AG04450 (cell line): ENCODE results near the gene RNASEL. TPM values are rescaled to one million over a fixed set of nuclear protein-coding genes. Genes with fewer than 3 reads are reported as not detected.
"Not testable (repeated sequence)": the region's sequence is repeated elsewhere in the genome, so short reads cannot be mapped to it uniquely, and the experiment has no call there.

Experiments
- CTCF ChIA-PET: fragments of 300-600, 350-600 bp; formaldehyde crosslinking; extraction: SDS; loops from one replicate; lab custom pipeline; 2022; ENCODE audit warnings: antibody characterized with exemption, inconsistent platforms; lab: Charles Lee
- POLR2A ChIA-PET: fragments of 350-600 bp; formaldehyde crosslinking; extraction: SDS; loops from one replicate; lab custom pipeline; 2021; ENCODE audit warnings: antibody characterized with exemption, inconsistent platforms; lab: Yijun Ruan, JAX
- DNase-seq: peaks from one replicate; pipeline ENCODE4 v3.0.0-alpha.2; 2011; ENCODE audit warnings: low read depth, low spot score
- H3K27ac ChIP-seq: one replicate; pipeline ENCODE4 v1.5.1; 2012; ENCODE audit warnings: low read depth, low read length, control low read depth
- H3K27me3 ChIP-seq: one replicate; pipeline ENCODE4 v1.6.0; 2012; ENCODE audit warnings: low read length; ENCODE audit not compliant: control insufficient read depth, insufficient read depth
- H3K4me3 ChIP-seq: 2 replicates; pipeline ENCODE4 v1.5.1; 2011; ENCODE audit warnings: mild to moderate bottlenecking, low read depth, low read length, control low read depth
- H3K9me3 ChIP-seq: 2 replicates; pipeline ENCODE4 v1.5.1; 2012; ENCODE audit warnings: low read length; ENCODE audit not compliant: control insufficient read depth, insufficient read depth
- CTCF ChIP-seq: IDR thresholded peaks from 2 replicates; pipeline ENCODE4 v1.5.1; 2011; ENCODE audit warnings: low read depth, low read length, control low read depth, inconsistent platforms
- polyA plus RNA-seq: library from polyadenylated mRNA; depleted of rRNA; stranded (reverse); fragments of >200 nt; gene quantifications from 2 replicates; pipeline ENCODE4 v1.2.3, GENCODE V29; 2011

RNASEL gene
- polyA plus RNA-seq, 1 experiment, result 6.2 TPM

- TF ChIP-seq CTCF, result no peak
- DNase-seq, result no peak
- no peaks in the 10 kb centered on the region for H3K9me3 ChIP-seq
- CTCF ChIA-PET, result no interaction called here
- H3K4me3 ChIP-seq, result no peak overlapping the region
- H3K27ac ChIP-seq, result no peak overlapping the region
- POLR2A ChIA-PET, result no interaction called here
- peaks cover 4% of the 10 kb centered on the region for H3K27me3 ChIP-seq
Observed at GRCh38 chr1:182633657-182634281, 44.7 kb upstream of the RNASEL start.

GRCh38 chr1:182633031-182633430 is 44.0 kb upstream of the RNASEL start:
- H3K4me3 ChIP-seq, result no peak overlapping the region
- no peaks in the 10 kb centered on the region for H3K9me3 ChIP-seq
- no peak for TF ChIP-seq CTCF
- no peak for DNase-seq
- ChIA-PET POLR2A (no interaction called here), CTCF (no interaction called here)
- H3K27me3 ChIP-seq, result peaks cover 6% of the 10 kb centered on the region
- no peak overlapping the region for H3K27ac ChIP-seq

GRCh38 chr1:182632441-182632857 is 43.4 kb upstream of the RNASEL start:
- CTCF ChIA-PET, POLR2A ChIA-PET: not testable (repeated sequence)

GRCh38 chr1:182631954-182632353 is 42.9 kb upstream of the RNASEL start:
- no peaks in the 10 kb centered on the region for H3K9me3 ChIP-seq
- CTCF ChIA-PET, result no interaction called here
- H3K27ac ChIP-seq, result no peak overlapping the region
- DNase-seq, result no peak
- H3K27me3 ChIP-seq, result peaks cover 4% of the 10 kb centered on the region
- POLR2A ChIA-PET, result no interaction called here
- no peak overlapping the region for H3K4me3 ChIP-seq
- TF ChIP-seq CTCF, result no peak

More at GRCh38 chr1:182632441-182632857, 43.4 kb upstream of the RNASEL start:
- not testable (repeated sequence) for H3K27ac ChIP-seq, DNase-seq, H3K27me3 ChIP-seq, H3K4me3 ChIP-seq, H3K9me3 ChIP-seq

GRCh38 chr1:182631053-182631677 is 42.1 kb upstream of the RNASEL start:
- H3K9me3 ChIP-seq, result no peaks in the 10 kb centered on the region
- ChIA-PET POLR2A (no interaction called here), CTCF (no interaction called here)
- no peak overlapping the region for H3K4me3 ChIP-seq
- DNase-seq, result no peak
- H3K27me3 ChIP-seq, result peaks cover 4% of the 10 kb centered on the region
- no peak overlapping the region for H3K27ac ChIP-seq
- TF ChIP-seq CTCF, result no peak
